Natural killer cell (primary cell): ENCODE data around the gene WAPL. TPM values are rescaled to one million over a fixed set of nuclear protein-coding genes. Genes with fewer than 3 reads are reported as not detected.
"Not testable (repeated sequence)": the region's sequence is repeated elsewhere in the genome, so short reads cannot be mapped to it uniquely, and the experiment has no call there.

ENCODE experiments used
- ATAC-seq, 3 donors: fragments of 150-1000 bp in 2 of 3; fragments of 200-7000 bp in 1 of 3; cut with Tn5 transposase; 1 replicate in 1 of 3; 2 replicates in 2 of 3; pipeline ENCODE4 v1.10.0; 2021; ENCODE audit warnings: mild to moderate bottlenecking in 2 of 3, moderate library complexity in 2 of 3
- DNase-seq, 2 donors: peaks; one replicate each; pipeline versions ENCODE4 v3.0.0 to v3.0.0-alpha.2; 2013 to 2021; ENCODE audit warnings: mixed read lengths in 1 of 2
- H3K27ac ChIP-seq: one replicate; pipeline ENCODE4 v1.5.1; 2013; ENCODE audit warnings: mild to moderate bottlenecking, low read length
- H3K27me3 ChIP-seq: one replicate; pipeline ENCODE4 v1.6.1; 2013; ENCODE audit warnings: low read length; ENCODE audit not compliant: control insufficient read depth, insufficient read depth
- H3K36me3 ChIP-seq: one replicate; pipeline ENCODE4 v1.6.1; 2013; ENCODE audit warnings: low read length; ENCODE audit not compliant: control insufficient read depth, insufficient read depth
- H3K4me1 ChIP-seq: one replicate; pipeline ENCODE4 v1.6.1; 2013; ENCODE audit warnings: low read length; ENCODE audit not compliant: control insufficient read depth, insufficient read depth
- H3K4me3 ChIP-seq: one replicate; pipeline ENCODE4 v1.5.1; 2013; ENCODE audit warnings: low read length
- H3K9me3 ChIP-seq: one replicate; pipeline ENCODE4 v1.6.1; 2013; ENCODE audit warnings: low read length; ENCODE audit not compliant: control insufficient read depth, insufficient read depth
- H3K27ac Mint-ChIP-seq, 2 donors: one replicate each; pipeline ENCODE4 v1.8.0; 2022; ENCODE audit warnings: mild to moderate bottlenecking in 2 of 2, mixed read lengths in 2 of 2, moderate library complexity in 1 of 2
- H3K27me3 Mint-ChIP-seq, 2 donors: one replicate each; pipeline ENCODE4 v1.8.0; 2022; ENCODE audit warnings: low read depth in 2 of 2, mixed read lengths in 2 of 2
- H3K36me3 Mint-ChIP-seq: one replicate; pipeline ENCODE4 v1.8.0; 2022; ENCODE audit warnings: mixed read lengths
- H3K4me1 Mint-ChIP-seq, 2 donors: one replicate each; pipeline ENCODE4 v1.8.0; 2022; ENCODE audit warnings: mixed read lengths in 2 of 2
- H3K4me3 Mint-ChIP-seq: one replicate; pipeline ENCODE4 v1.8.0; 2022; ENCODE audit warnings: mild to moderate bottlenecking, moderate library complexity, mixed read lengths
- H3K9me3 Mint-ChIP-seq, 2 donors: one replicate each; pipeline ENCODE4 v1.8.0; 2022; ENCODE audit warnings: mixed read lengths in 2 of 2
- CTCF ChIP-seq: fragments of 200-600 bp; IDR thresholded peaks from one replicate; pipeline ENCODE4 v1.8.0; 2022; ENCODE audit warnings: antibody characterized with exemption
- WGBS: methylation state at CpG from one replicate; pipeline ENCODE4 v1.1.7; 2013; ENCODE audit warnings: missing lambda C conversion rate; ENCODE audit not compliant: insufficient coverage; 5-methylcytosine and 5-hydroxymethylcytosine counted together
- intact Hi-C: fragments of 100-400 bp; cut with micrococcal nuclease; formaldehyde crosslinking; loops from one replicate; pipeline ENCODE4 v1.14.2; 2022
- total RNA-seq, 4 donors: library from RNA; stranded (reverse); fragments of 120-200 nt in 1 of 4; gene quantifications; one replicate each; pipeline versions ENCODE4 v1.2.3 to v1.2.4, GENCODE V29; 2013 to 2022

WAPL gene
- total RNA-seq, 3 donors from 2014 or later (not counting 1 experiment from before 2014, with no cell fraction given), result 41.1 to 51.4 (median 51.1) TPM

- peaks cover 0 to 3% of the 10 kb centered on the region in 2 donors for H3K27me3 Mint-ChIP-seq
- ATAC-seq, result no peak
Observed at GRCh38 chr10:86533328-86533727, 11.7 kb upstream of the WAPL start.

GRCh38 chr10:86528736-86529135 is 7.1 kb upstream of the WAPL start:
- H3K4me1 Mint-ChIP-seq, H3K4me1 ChIP-seq, H3K9me3 Mint-ChIP-seq, H3K27ac Mint-ChIP-seq, H3K9me3 ChIP-seq, H3K4me3 ChIP-seq, H3K27ac ChIP-seq, ATAC-seq, H3K27me3 ChIP-seq, H3K36me3 ChIP-seq, H3K4me3 Mint-ChIP-seq, intact Hi-C loops, H3K27me3 Mint-ChIP-seq, H3K36me3 Mint-ChIP-seq, DNase-seq: not testable (repeated sequence)
- WGBS, result 93% methylated on average over 3 of the region's 3 CpGs

More at GRCh38 chr10:86533328-86533727, 11.7 kb upstream of the WAPL start:
- Mint-ChIP-seq H3K9me3 (no peaks in the 10 kb centered on the region), H3K36me3 (no peaks in the 10 kb centered on the region), H3K4me1 (peaks cover 8 to 10% of the 10 kb centered on the region in 2 donors), H3K4me3 (no peak overlapping the region), H3K27ac (no peak overlapping the region)
- no peak overlapping the region for H3K4me3 ChIP-seq
- no peaks in the 10 kb centered on the region for H3K9me3 ChIP-seq
- TF ChIP-seq CTCF, result no peak
- peaks cover 22% of the 10 kb centered on the region for H3K4me1 ChIP-seq
- 100% methylated on average over 2 of the region's 2 CpGs for WGBS
- H3K27me3 ChIP-seq, result no peaks in the 10 kb centered on the region
- DNase-seq, result no peak
- H3K36me3 ChIP-seq, result no peaks in the 10 kb centered on the region
- H3K27ac ChIP-seq, result no peak overlapping the region
- intact Hi-C loops, result no loop called here

- 95% methylated on average over 4 of the region's 4 CpGs for WGBS
- H3K36me3 Mint-ChIP-seq, result no peaks in the 10 kb centered on the region
- H3K27me3 Mint-ChIP-seq, result no peaks in the 10 kb centered on the region
- no peak overlapping the region for H3K4me3 Mint-ChIP-seq
- H3K9me3 Mint-ChIP-seq, result no peaks in the 10 kb centered on the region
- H3K4me1 Mint-ChIP-seq, result peaks cover 16 to 28% of the 10 kb centered on the region in 2 donors
- ATAC-seq, result no peak
- Histone ChIP-seq H3K36me3 (no peaks in the 10 kb centered on the region), H3K4me3 (no peak overlapping the region), H3K27me3 (no peaks in the 10 kb centered on the region), H3K9me3 (no peaks in the 10 kb centered on the region), H3K4me1 (peaks cover 5% of the 10 kb centered on the region), H3K27ac (no peak overlapping the region)
- no peak overlapping the region for H3K27ac Mint-ChIP-seq
- intact Hi-C loops, result no loop called here
- DNase-seq, result no peak
- TF ChIP-seq CTCF, result no peak
Observed at GRCh38 chr10:86526606-86527005, 5.0 kb upstream of the WAPL start.

- H3K4me1 Mint-ChIP-seq, result peaks cover 18 to 32% of the 10 kb centered on the region in 2 donors
- H3K4me3 Mint-ChIP-seq, H3K4me3 ChIP-seq, H3K9me3 ChIP-seq, H3K27me3 Mint-ChIP-seq, DNase-seq, H3K27ac ChIP-seq, H3K9me3 Mint-ChIP-seq, H3K4me1 ChIP-seq, intact Hi-C loops, ATAC-seq, H3K27me3 ChIP-seq, H3K27ac Mint-ChIP-seq, H3K36me3 Mint-ChIP-seq, H3K36me3 ChIP-seq: not testable (repeated sequence)
- WGBS, result 93% methylated on average over 3 of the region's 6 CpGs
Observed at GRCh38 chr10:86525713-86526112, 4.1 kb upstream of the WAPL start.
